GM23248 (cell line): ENCODE measurements around the gene TBL1X. TPM values are rescaled to one million over a fixed set of nuclear protein-coding genes. Genes with fewer than 3 reads are reported as not detected.

Experiments used
- DNase-seq: peaks from one replicate; pipeline ENCODE4 v3.0.0-alpha.2; 2015
- H2AFZ ChIP-seq: fragments of 200-600 bp; sonication (generic); 2 replicates; pipeline ENCODE4 v1.6.1; 2016; ENCODE audit warnings: antibody characterized with exemption
- H3F3A ChIP-seq: fragments of 200-600 bp; sonication (generic); 2 replicates; pipeline ENCODE4 v1.6.1; 2016; ENCODE audit warnings: mild to moderate bottlenecking, antibody characterized with exemption, mixed run types; ENCODE audit not compliant: insufficient read depth
- H3K27ac ChIP-seq: fragments of 200-600 bp; sonication (generic); 2 replicates; pipeline ENCODE4 v1.5.1; 2016; ENCODE audit warnings: mild to moderate bottlenecking
- H3K27me3 ChIP-seq: fragments of 200-600 bp; sonication (generic); replicated peaks from 2 replicates; pipeline ENCODE4 v1.6.1; 2016; ENCODE audit warnings: mild to moderate bottlenecking; ENCODE audit not compliant: insufficient read depth
- H3K36me3 ChIP-seq: fragments of 200-600 bp; sonication (generic); 2 replicates; pipeline ENCODE4 v1.6.1; 2016; ENCODE audit warnings: low read depth, mild to moderate bottlenecking
- H3K4me1 ChIP-seq: fragments of 200-600 bp; sonication (generic); 2 replicates; pipeline ENCODE4 v1.6.1; 2016; ENCODE audit warnings: mild to moderate bottlenecking; ENCODE audit not compliant: insufficient read depth
- H3K4me2 ChIP-seq: fragments of 200-600 bp; sonication (generic); one replicate; pipeline ENCODE4 v1.6.1; 2016; ENCODE audit warnings: mild to moderate bottlenecking; ENCODE audit not compliant: unreplicated experiment
- H3K4me3 ChIP-seq: fragments of 200-600 bp; sonication (generic); 2 replicates; pipeline ENCODE4 v1.5.1; 2016; ENCODE audit warnings: mild to moderate bottlenecking
- H3K79me2 ChIP-seq: fragments of 200-600 bp; sonication (generic); 2 replicates; pipeline ENCODE4 v1.6.1; 2016; ENCODE audit warnings: mild to moderate bottlenecking; ENCODE audit not compliant: insufficient read depth
- H3K9ac ChIP-seq: fragments of 200-600 bp; sonication (generic); 2 replicates; pipeline ENCODE4 v1.6.1; 2016; ENCODE audit warnings: mild to moderate bottlenecking
- H3K9me2 ChIP-seq: fragments of 200-600 bp; sonication (generic); 2 replicates; pipeline ENCODE4 v1.6.1; 2016; ENCODE audit warnings: mixed run types, mild to moderate bottlenecking, moderate library complexity; ENCODE audit not compliant: insufficient read depth
- H3K9me3 ChIP-seq: fragments of 200-600 bp; sonication (generic); one replicate; pipeline ENCODE4 v1.6.1; 2017; ENCODE audit warnings: low read depth
- H4K20me1 ChIP-seq: fragments of 200-600 bp; sonication (generic); 2 replicates; pipeline ENCODE4 v1.6.0; 2016; ENCODE audit not compliant: insufficient read depth
- EZH2 ChIP-seq: fragments of 200-600 bp; sonication (generic); IDR thresholded peaks from 2 replicates; pipeline ENCODE4 v1.6.1; 2018; ENCODE audit warnings: antibody characterized with exemption, mild to moderate bottlenecking; ENCODE audit not compliant: insufficient read depth, poor library complexity, severe bottlenecking
- EZH2phosphoT487 ChIP-seq: fragments of 200-600 bp; sonication (generic); IDR thresholded peaks from 2 replicates; pipeline ENCODE4 v1.6.1; 2018; ENCODE audit warnings: antibody characterized with exemption, moderate library complexity, mild to moderate bottlenecking, low read depth; ENCODE audit not compliant: insufficient read depth
- WGBS, 2 experiments: methylation state at CpG; one replicate each; pipeline ENCODE4 v1.1.6; 2015 to 2017; ENCODE audit warnings: low lambda C conversion rate in 2 of 2, low coverage in 1 of 2; ENCODE audit errors: missing lambda C conversion rate in 2 of 2; 5-methylcytosine and 5-hydroxymethylcytosine counted together
- in situ Hi-C: fragments of 300-500 bp; cut with MboI; formaldehyde crosslinking; loops from 2 replicates; pipeline ENCODE4 v1.15.0; 2020
- polyA plus RNA-seq: library from polyadenylated mRNA; unstranded; fragments of >200 nt; fragmentation: Nextera tagmentation; extraction: Ambion mirVana; gene quantifications from 2 replicates; pipeline ENCODE4 v1.2.1, GENCODE V29; 2016
- total RNA-seq: library from RNA; depleted of rRNA; stranded (reverse); fragments of >200 nt; shearing (Covaris generic); gene quantifications from 2 replicates; pipeline ENCODE4 v1.2.3, GENCODE V29; 2014

The TBL1X gene
- total and polyA plus RNA-seq, 2 experiments from 2014 or later = 8.2 to 26.8 TPM

DNA sequence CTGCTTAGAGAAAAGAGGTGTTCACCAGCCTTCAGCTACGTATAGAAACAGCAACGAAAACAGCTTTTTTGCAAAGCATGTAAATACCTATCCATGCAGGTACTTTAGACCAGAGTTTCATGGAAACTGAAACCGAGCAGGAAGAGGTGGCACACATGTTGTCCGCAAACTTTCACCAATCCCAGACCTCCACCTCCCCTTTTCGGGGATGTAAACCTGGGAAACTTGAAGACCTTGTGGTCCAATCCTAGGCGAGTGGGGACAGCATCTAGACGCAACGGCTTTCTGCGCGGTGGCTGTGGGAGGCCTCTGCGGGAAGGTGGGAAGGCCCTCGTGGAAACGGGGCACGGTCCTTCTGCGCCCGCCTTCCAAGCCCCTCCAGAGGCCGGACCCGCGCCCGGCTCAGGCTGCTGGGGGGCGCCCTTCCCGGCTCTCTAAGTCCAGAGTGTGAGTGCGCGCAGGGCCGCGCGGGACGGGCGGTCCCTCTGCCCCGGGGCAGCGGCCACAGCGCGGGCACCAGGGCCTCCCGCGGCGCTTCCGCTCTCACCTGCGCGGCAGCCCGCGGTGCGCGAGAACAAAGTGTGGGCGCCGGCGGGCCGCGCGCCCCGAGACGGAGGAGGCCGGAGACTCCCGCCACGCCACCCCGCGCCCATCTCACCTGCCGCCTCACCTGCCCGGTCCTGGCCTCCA, 320.5 kb downstream of the TBL1X start:
- Histone ChIP-seq H3K4me2 (no peak overlapping the region), H3K79me2 (no peaks in the 10 kb centered on the region), H3K27ac (no peak overlapping the region), H3K4me3 (no peak overlapping the region), H3K4me1 (no peaks in the 10 kb centered on the region), H3F3A (no peaks in the 10 kb centered on the region), H3K9ac (no peak overlapping the region), H3K36me3 (no peaks in the 10 kb centered on the region), H3K9me2 (no peaks in the 10 kb centered on the region), H3K27me3 (peaks cover 18% of the 10 kb centered on the region), H4K20me1 (no peaks in the 10 kb centered on the region), H2AFZ (no peak overlapping the region), H3K9me3 (no peaks in the 10 kb centered on the region)
- in situ Hi-C loops = no loop called here
- 11 to 18% methylated on average over 25 to 27 of the region's 58 CpGs for WGBS, 2 experiments
- no peak for DNase-seq
- TF ChIP-seq EZH2 (no peak), EZH2phosphoT487 (no peak)

DNA sequence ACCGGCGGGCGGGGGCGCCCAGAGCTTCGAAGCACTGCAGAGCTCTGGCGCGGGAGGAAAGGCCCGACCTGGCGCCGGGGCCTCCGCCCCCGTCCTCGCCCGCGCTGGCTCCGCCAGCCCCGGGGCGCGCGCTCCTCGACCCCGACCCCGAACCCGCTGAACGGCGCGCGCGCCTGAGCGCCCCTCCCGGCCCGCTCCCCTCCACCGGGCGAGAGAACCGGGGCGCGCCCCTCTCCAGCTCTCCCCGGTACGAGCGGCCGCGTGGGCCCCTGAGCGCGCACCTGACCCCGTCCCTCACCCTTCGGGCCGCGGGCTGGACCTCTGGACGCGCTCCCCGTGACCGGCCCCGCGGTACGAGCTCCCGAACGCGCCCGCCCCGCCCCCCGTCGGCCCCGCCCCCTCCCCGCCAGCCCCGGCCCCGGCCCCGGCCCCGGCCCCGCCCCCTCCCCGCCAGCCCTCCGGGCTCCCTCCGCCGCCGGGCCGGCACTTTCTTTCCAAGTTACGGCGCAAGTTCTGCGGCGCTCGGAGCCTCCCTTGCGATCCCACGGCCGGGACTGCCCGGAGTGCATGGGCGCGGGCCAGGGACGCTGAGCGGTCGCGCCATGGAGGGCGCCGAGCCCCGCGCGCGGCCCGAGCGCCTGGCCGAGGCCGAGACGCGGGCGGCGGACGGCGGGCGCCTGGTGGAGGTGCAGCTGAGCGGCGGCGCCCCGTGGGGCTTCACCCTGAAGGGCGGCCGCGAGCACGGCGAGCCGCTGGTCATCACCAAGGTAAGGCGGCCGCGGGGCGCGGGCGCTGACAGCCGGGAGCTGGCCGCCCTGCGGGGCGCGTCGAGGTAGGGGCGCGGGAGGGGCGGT, 321.3 kb downstream of the TBL1X start, which contains the start of gene SHROOM2:
SHROOM2 (plus strand) TSS at position 486 of the 854 bp plus-strand sequence; CDS start at position 603, 117 bp downstream.
- H3K9ac ChIP-seq = no peak within 1 kb of the TSS
- in situ Hi-C loops = no loop called here
- DNase-seq = peak; percentile 12
- no peaks in the 10 kb centered on the region for H3K9me2 ChIP-seq
- H3F3A ChIP-seq = no peaks in the 10 kb centered on the region
- no peak within 1 kb of the TSS for H3K4me2 ChIP-seq
- no peaks in the 10 kb centered on the region for H3K4me1 ChIP-seq
- H3K36me3 ChIP-seq = no peaks in the 10 kb centered on the region
- H3K9me3 ChIP-seq = no peaks in the 10 kb centered on the region
- no peaks in the 10 kb centered on the region for H3K79me2 ChIP-seq
- no peak within 1 kb of the TSS for H3K27ac ChIP-seq
- H2AFZ ChIP-seq = no peak within 1 kb of the TSS
- H3K4me3 ChIP-seq = no peak within 1 kb of the TSS
- WGBS, 2 experiments = 4% methylated on average over 33 of the region's 132 CpGs; no CpG with 5 or more reads in 1 of the 2 experiments
- TF ChIP-seq EZH2 (no peak), EZH2phosphoT487 (no peak)
- H3K27me3 ChIP-seq = peaks cover 18% of the 10 kb centered on the region
- H4K20me1 ChIP-seq = no peaks in the 10 kb centered on the region

DNA sequence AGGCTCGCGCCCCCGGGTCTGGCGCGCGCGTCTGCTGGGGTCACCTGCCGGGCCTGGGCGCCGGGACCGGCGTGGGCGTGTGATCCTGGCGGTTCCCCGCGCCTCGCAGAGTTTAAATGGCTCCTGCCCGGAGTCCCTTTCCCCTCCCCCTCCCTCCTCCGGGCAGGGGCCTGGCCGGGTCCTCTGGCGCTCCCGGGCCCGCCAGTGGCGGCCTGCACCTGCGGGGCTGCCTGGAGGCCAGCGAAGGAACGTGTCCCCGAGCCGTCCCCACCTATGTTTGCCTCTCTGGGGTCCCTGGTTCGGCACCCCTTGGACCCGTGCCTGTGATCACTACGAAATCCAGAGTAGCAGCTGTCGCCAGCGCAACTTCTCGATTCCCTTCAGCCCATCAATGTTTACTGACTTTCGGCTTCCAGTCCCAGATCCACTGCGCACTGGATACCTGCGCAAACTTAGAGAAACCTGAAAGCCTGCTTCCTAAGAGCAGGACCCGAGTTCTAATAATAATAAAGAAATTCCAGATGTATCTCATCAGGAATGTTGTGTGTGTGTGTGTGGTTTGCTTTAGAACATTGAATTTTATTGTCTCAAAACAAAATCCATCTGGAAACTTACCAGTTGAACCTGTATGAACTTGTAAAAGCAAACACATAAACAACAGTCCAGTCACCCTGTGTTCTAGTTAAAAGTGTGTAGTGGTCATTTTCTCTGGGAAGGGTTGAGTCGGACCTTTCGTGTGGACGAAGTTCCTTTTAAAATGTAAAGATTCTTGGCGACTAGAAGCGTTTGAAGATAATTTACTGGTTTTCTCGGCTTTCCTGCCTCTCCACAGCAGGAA, 322.2 kb downstream of the TBL1X start:
- Histone ChIP-seq H3K4me1 (no peaks in the 10 kb centered on the region), H3K27me3 (peaks cover 18% of the 10 kb centered on the region), H4K20me1 (no peaks in the 10 kb centered on the region), H3K9me2 (no peaks in the 10 kb centered on the region), H3K9ac (no peak overlapping the region), H2AFZ (no peak overlapping the region), H3K9me3 (no peaks in the 10 kb centered on the region), H3K27ac (no peak overlapping the region), H3K36me3 (no peaks in the 10 kb centered on the region), H3K4me2 (no peak overlapping the region), H3K79me2 (no peaks in the 10 kb centered on the region), H3K4me3 (no peak overlapping the region), H3F3A (no peaks in the 10 kb centered on the region)
- no peak for DNase-seq
- in situ Hi-C loops = no loop called here
- WGBS, 2 experiments = 11 to 22% methylated on average over 10 to 21 of the region's 45 CpGs
- no peak for TF ChIP-seq EZH2phosphoT487
- TF ChIP-seq EZH2 = peak; percentile 63

DNA sequence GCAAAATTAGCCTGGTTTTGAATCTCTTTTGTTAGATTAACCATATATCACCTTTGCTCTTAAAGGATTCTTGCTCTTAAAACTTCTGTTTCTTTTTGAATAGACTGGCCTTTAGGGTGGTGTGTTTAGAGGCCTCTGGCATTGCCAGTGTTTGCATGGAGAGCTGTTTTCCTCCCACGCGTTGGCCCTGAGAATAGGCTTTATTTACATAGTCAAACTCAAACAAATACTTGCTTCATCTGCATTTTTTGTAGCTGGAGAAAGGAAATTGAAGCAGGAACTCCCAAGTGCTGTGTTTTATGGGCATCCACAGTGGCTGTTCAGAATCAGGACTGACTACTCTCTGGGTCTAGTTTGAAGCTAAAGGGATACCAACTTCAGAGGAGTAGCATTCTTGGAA, 324.1 kb downstream of the TBL1X start:
- Histone ChIP-seq H4K20me1 (no peaks in the 10 kb centered on the region), H3K4me1 (no peaks in the 10 kb centered on the region), H3K79me2 (no peaks in the 10 kb centered on the region), H3K9ac (no peak overlapping the region), H3F3A (no peaks in the 10 kb centered on the region), H3K4me2 (no peak overlapping the region), H3K36me3 (no peaks in the 10 kb centered on the region), H3K27ac (no peak overlapping the region), H3K27me3 (peaks cover 18% of the 10 kb centered on the region), H2AFZ (no peak overlapping the region), H3K9me3 (no peaks in the 10 kb centered on the region), H3K9me2 (no peaks in the 10 kb centered on the region), H3K4me3 (no peak overlapping the region)
- in situ Hi-C loops = no loop called here
- TF ChIP-seq EZH2 (no peak), EZH2phosphoT487 (no peak)
- peak; percentile 5 for DNase-seq
- 19 to 22% methylated on average over 2 of the region's 2 CpGs for WGBS, 2 experiments
